T-helper 2 cell (primary cell): ENCODE data around the gene HMX1.

ENCODE experiments used
- DNase-seq, 5 experiments: peaks; one replicate each; pipeline versions ENCODE4 v3.0.0 to v3.0.0-alpha.2; 2012 to 2022

HMX1 gene

DNA sequence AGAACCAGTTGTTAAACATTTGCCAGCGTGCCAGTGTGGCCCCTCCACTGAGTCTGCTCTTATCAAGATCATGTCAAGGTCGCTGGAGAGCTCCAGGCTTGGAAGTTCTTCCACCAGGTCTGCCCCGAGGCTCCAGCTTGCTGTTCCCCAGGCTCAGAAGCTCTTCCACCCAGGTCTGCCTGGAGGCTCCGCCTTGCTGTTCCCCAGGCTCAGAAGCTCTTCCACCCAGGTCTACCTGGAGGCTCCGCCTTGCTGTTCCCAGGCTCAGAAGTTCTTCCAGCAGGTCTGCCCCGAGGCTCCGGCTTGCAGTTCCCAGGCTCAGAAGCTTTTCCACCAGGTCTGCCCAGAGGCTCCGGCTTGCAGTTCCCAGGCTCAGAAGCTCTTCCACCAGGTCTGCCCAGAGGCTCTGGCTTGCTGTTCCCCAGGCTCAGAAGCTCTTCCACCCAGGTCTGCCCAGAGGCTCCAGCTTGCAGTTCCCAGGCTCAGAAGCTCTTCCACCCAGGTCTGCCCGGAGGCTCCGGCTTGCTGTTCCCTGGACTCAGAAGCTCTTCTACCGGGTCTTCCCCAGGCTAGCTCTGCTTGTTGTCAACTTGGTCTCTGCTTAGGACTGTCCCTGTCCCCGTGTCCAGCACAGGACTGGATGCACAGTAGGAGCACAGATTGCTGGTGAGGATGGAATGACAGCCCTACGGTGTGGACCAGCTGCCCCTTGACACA, 54.4 kb downstream of the HMX1 start:
- no peak for DNase-seq
